ENCODE results near the gene ARHGAP32.

DNA sequence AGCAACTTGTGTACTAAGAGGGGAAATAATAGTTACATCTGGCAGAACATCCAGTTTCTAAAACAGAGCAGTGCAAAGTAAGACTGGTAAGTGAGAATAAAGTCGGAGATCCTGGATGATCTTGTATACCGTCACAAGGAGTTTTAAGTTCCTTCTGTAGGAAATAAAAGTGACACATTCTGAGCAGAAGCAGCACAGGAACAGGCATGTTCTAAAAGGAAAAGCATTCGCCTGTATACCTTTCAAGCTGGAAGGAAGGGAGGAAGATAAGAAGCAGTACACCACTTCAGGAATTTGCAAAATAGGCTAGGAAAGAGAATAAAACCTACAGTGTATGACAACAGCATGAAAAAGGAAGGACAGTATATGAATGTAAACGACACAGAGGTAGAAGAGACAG lies 143.2 kb downstream of the ARHGAP32 start:
- TF ChIP-seq, protein P1, sequence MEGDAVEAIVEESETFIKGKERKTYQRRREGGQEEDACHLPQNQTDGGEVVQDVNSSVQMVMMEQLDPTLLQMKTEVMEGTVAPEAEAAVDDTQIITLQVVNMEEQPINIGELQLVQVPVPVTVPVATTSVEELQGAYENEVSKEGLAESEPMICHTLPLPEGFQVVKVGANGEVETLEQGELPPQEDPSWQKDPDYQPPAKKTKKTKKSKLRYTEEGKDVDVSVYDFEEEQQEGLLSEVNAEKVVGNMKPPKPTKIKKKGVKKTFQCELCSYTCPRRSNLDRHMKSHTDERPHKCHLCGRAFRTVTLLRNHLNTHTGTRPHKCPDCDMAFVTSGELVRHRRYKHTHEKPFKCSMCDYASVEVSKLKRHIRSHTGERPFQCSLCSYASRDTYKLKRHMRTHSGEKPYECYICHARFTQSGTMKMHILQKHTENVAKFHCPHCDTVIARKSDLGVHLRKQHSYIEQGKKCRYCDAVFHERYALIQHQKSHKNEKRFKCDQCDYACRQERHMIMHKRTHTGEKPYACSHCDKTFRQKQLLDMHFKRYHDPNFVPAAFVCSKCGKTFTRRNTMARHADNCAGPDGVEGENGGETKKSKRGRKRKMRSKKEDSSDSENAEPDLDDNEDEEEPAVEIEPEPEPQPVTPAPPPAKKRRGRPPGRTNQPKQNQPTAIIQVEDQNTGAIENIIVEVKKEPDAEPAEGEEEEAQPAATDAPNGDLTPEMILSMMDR (IDR thresholded peaks at IDR 0.05): no peak
- TF ChIP-seq EP300 (IDR thresholded peaks at IDR 0.05) (no peak), POLR2A (IDR thresholded peaks at IDR 0.05) (no peak)
